ENCODE results near the gene HNF4A. TPM values are rescaled to one million over a fixed set of nuclear protein-coding genes. Genes with fewer than 3 reads are reported as not detected.
A peak's percentile ranks its signal among the peaks of the same experiment; 100 is the strongest.

The HNF4A gene
- total and polyA plus RNA-seq, 2 of the 13 experiments (the other 11 are each of a cell fraction or from before 2014, with no cell fraction given), result 80.9 to 169 TPM

GRCh38 chr20:44402391-44403193 is 47.1 kb downstream of the HNF4A start (continued):
- TF ChIP-seq, protein P1, sequence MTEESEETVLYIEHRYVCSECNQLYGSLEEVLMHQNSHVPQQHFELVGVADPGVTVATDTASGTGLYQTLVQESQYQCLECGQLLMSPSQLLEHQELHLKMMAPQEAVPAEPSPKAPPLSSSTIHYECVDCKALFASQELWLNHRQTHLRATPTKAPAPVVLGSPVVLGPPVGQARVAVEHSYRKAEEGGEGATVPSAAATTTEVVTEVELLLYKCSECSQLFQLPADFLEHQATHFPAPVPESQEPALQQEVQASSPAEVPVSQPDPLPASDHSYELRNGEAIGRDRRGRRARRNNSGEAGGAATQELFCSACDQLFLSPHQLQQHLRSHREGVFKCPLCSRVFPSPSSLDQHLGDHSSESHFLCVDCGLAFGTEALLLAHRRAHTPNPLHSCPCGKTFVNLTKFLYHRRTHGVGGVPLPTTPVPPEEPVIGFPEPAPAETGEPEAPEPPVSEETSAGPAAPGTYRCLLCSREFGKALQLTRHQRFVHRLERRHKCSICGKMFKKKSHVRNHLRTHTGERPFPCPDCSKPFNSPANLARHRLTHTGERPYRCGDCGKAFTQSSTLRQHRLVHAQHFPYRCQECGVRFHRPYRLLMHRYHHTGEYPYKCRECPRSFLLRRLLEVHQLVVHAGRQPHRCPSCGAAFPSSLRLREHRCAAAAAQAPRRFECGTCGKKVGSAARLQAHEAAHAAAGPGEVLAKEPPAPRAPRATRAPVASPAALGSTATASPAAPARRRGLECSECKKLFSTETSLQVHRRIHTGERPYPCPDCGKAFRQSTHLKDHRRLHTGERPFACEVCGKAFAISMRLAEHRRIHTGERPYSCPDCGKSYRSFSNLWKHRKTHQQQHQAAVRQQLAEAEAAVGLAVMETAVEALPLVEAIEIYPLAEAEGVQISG (CRISPR knock-in tag; IDR thresholded peaks at IDR 0.05), result peak; percentile 63; the same call in 1 of the 2 replicates
- peak; percentile 90 for TF ChIP-seq TBX2 (CRISPR knock-in tag; IDR thresholded peaks at IDR 0.05; ENCODE audit: borderline replicate concordance)
- TF ChIP-seq FOXK1 (CRISPR knock-in tag; IDR thresholded peaks at IDR 0.05; ENCODE audit: borderline replicate concordance, low read depth), result peak; percentile 71; the same call in 1 of the 2 replicates
- TF ChIP-seq, protein P2, sequence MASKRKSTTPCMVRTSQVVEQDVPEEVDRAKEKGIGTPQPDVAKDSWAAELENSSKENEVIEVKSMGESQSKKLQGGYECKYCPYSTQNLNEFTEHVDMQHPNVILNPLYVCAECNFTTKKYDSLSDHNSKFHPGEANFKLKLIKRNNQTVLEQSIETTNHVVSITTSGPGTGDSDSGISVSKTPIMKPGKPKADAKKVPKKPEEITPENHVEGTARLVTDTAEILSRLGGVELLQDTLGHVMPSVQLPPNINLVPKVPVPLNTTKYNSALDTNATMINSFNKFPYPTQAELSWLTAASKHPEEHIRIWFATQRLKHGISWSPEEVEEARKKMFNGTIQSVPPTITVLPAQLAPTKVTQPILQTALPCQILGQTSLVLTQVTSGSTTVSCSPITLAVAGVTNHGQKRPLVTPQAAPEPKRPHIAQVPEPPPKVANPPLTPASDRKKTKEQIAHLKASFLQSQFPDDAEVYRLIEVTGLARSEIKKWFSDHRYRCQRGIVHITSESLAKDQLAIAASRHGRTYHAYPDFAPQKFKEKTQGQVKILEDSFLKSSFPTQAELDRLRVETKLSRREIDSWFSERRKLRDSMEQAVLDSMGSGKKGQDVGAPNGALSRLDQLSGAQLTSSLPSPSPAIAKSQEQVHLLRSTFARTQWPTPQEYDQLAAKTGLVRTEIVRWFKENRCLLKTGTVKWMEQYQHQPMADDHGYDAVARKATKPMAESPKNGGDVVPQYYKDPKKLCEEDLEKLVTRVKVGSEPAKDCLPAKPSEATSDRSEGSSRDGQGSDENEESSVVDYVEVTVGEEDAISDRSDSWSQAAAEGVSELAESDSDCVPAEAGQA (IDR thresholded peaks at IDR 0.05; ENCODE audit: low read depth), result no peak
- TF ChIP-seq, protein P2 (CRISPR knock-in tag; IDR thresholded peaks at IDR 0.05; ENCODE audit: borderline replicate concordance), result no peak
- TF ChIP-seq ZMAT3 (CRISPR knock-in tag; conservative IDR thresholded peaks at IDR 0.05), result 0 out of 2 replicates have a peak, but pooled peaks have one; percentile 51
- TF ChIP-seq TFAP4 (IDR thresholded peaks at IDR 0.05; ENCODE audit: borderline replicate concordance, low read depth), result peak; percentile 83; the same call in 1 of the 2 replicates
- TF ChIP-seq, protein P3, sequence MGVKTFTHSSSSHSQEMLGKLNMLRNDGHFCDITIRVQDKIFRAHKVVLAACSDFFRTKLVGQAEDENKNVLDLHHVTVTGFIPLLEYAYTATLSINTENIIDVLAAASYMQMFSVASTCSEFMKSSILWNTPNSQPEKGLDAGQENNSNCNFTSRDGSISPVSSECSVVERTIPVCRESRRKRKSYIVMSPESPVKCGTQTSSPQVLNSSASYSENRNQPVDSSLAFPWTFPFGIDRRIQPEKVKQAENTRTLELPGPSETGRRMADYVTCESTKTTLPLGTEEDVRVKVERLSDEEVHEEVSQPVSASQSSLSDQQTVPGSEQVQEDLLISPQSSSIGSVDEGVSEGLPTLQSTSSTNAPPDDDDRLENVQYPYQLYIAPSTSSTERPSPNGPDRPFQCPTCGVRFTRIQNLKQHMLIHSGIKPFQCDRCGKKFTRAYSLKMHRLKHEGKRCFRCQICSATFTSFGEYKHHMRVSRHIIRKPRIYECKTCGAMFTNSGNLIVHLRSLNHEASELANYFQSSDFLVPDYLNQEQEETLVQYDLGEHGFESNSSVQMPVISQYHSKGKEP (CRISPR knock-in tag; IDR thresholded peaks at IDR 0.05), result no peak
- TF ChIP-seq HIVEP1 (CRISPR knock-in tag; IDR thresholded peaks at IDR 0.05), result peak; percentile 75; the same call in 1 of the 2 replicates
